KMS-11 (cell line): ENCODE data around the gene RIPOR1.

Experiments used
- H2AFZ ChIP-seq: fragments of 200-600 bp; sonication (generic); 2 replicates; pipeline ENCODE4 v1.6.1; 2016; ENCODE audit warnings: antibody characterized with exemption, mixed run types, low read depth
- H3K27ac ChIP-seq: fragments of 200-600 bp; sonication (generic); 2 replicates; pipeline ENCODE4 v1.6.1; 2016; ENCODE audit warnings: mild to moderate bottlenecking, mixed run types
- H3K27me3 ChIP-seq: fragments of 200-600 bp; sonication (generic); 2 replicates; pipeline ENCODE4 v1.6.1; 2017; ENCODE audit warnings: mild to moderate bottlenecking, low read depth, mixed run types, moderate library complexity; ENCODE audit not compliant: insufficient read depth
- H3K36me3 ChIP-seq: fragments of 200-600 bp; sonication (generic); 2 replicates; pipeline ENCODE4 v1.6.1; 2017; ENCODE audit warnings: mild to moderate bottlenecking, mixed run types; ENCODE audit not compliant: insufficient read depth
- H3K4me1 ChIP-seq: fragments of 200-600 bp; sonication (generic); 2 replicates; pipeline ENCODE4 v1.6.1; 2016; ENCODE audit warnings: mild to moderate bottlenecking, low read depth, mixed run types; ENCODE audit not compliant: poor library complexity, severe bottlenecking
- H3K4me2 ChIP-seq: fragments of 200-600 bp; sonication (generic); 2 replicates; pipeline ENCODE4 v1.7.0; 2016; ENCODE audit warnings: mild to moderate bottlenecking, mixed run types
- H3K4me3 ChIP-seq: fragments of 200-600 bp; sonication (generic); IDR thresholded peaks from 2 replicates; pipeline ENCODE4 v1.6.1; 2017; ENCODE audit warnings: low read depth, low read length, mixed read lengths; ENCODE audit not compliant: insufficient read depth
- H3K79me2 ChIP-seq: fragments of 200-600 bp; sonication (generic); 2 replicates; pipeline ENCODE4 v1.6.1; 2016; ENCODE audit warnings: low read depth, mixed run types; ENCODE audit not compliant: insufficient read depth
- H3K9ac ChIP-seq: fragments of 200-600 bp; sonication (generic); 2 replicates; pipeline ENCODE4 v1.6.1; 2016; ENCODE audit warnings: mild to moderate bottlenecking, mixed run types
- H4K20me1 ChIP-seq: fragments of 200-600 bp; sonication (generic); 2 replicates; pipeline ENCODE4 v1.6.1; 2016; ENCODE audit warnings: mild to moderate bottlenecking, mixed run types; ENCODE audit not compliant: insufficient read depth
- TF ChIP-seq, protein P1 (sequence below): fragments of 200-600 bp; sonication (generic); conservative IDR thresholded peaks from 2 replicates; pipeline ENCODE4 v1.6.1; 2017; ENCODE audit warnings: low read depth, mild to moderate bottlenecking, antibody characterized with exemption, low read length, moderate library complexity, mixed read lengths

RIPOR1 gene

DNA sequence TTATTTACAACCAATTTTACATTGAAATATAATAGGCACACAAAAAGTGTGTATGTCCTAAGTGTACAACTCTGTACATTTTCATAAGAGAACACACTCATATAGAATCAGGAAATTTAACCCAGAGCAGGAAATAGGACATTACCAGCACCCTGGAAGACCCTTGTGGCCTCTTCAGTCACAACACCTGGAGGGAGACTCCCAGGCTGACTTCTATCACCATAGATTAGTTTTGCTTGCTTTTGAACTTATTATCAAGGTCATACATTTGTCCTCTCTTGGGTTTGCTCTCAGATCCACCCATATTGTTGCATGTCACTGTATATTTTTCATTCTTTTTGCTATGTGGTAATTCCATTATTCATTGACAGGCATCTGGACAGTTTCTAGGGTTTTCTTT is 5.8 kb downstream of the RIPOR1 start:
- TF ChIP-seq, protein P1, sequence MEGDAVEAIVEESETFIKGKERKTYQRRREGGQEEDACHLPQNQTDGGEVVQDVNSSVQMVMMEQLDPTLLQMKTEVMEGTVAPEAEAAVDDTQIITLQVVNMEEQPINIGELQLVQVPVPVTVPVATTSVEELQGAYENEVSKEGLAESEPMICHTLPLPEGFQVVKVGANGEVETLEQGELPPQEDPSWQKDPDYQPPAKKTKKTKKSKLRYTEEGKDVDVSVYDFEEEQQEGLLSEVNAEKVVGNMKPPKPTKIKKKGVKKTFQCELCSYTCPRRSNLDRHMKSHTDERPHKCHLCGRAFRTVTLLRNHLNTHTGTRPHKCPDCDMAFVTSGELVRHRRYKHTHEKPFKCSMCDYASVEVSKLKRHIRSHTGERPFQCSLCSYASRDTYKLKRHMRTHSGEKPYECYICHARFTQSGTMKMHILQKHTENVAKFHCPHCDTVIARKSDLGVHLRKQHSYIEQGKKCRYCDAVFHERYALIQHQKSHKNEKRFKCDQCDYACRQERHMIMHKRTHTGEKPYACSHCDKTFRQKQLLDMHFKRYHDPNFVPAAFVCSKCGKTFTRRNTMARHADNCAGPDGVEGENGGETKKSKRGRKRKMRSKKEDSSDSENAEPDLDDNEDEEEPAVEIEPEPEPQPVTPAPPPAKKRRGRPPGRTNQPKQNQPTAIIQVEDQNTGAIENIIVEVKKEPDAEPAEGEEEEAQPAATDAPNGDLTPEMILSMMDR: no peak
- H2AFZ ChIP-seq: no peak overlapping the region
- H3K27me3 ChIP-seq: no peaks in the 10 kb centered on the region
- no peak overlapping the region for H3K4me3 ChIP-seq
- H3K9ac ChIP-seq: no peak overlapping the region
- no peaks in the 10 kb centered on the region for H3K79me2 ChIP-seq
- no peaks in the 10 kb centered on the region for H3K36me3 ChIP-seq
- no peaks in the 10 kb centered on the region for H4K20me1 ChIP-seq
- peaks cover 17% of the 10 kb centered on the region for H3K4me1 ChIP-seq
- H3K27ac ChIP-seq: no peak overlapping the region
- H3K4me2 ChIP-seq: no peak overlapping the region

DNA sequence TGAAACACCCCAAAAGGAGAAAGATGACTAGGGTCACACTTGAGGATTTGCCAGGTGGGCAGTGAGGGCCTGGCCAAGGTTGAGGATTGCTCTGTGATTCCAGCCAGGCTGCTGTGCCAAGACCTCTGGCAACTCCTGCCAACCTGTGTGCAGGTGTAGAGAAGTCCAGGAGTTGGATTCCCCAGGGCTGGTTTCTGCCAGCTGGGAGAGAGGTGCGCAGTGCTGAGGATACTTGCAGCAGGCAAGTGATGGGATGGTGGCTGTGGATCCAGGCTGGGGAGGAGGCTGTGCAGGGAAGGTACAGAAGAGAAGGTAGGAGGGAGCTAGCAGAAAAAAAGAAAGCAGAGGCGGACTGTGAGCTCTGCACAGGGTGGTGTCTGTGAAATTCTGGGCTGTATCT is 6.6 kb downstream of the RIPOR1 start:
- no peak overlapping the region for H2AFZ ChIP-seq
- H3K27ac ChIP-seq: no peak overlapping the region
- no peaks in the 10 kb centered on the region for H4K20me1 ChIP-seq
- TF ChIP-seq, protein P1: no peak
- no peak overlapping the region for H3K4me2 ChIP-seq
- no peaks in the 10 kb centered on the region for H3K36me3 ChIP-seq
- H3K79me2 ChIP-seq: no peaks in the 10 kb centered on the region
- H3K4me3 ChIP-seq: no peak overlapping the region
- H3K9ac ChIP-seq: no peak overlapping the region
- H3K4me1 ChIP-seq: peaks cover 13% of the 10 kb centered on the region
- no peaks in the 10 kb centered on the region for H3K27me3 ChIP-seq

DNA sequence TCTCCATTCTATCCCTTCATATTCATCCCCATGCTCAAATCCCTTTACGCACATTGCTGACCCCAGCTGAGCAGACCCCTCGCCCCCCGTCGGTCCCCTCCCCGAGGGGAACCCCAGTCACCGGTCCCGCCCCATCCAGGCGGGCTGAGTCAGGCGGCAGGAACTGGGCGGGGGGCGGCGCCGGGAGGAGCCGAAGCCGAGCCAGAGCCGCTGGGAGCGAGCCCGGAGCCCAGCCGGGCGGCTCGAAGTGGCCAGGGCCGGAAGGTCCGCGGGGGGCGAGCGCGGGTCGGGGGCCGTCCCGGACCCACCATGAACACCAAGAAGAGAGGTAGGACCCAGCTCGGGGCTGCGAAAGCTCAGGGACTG is 8.6 kb downstream of the RIPOR1 start:
- Histone ChIP-seq H3K4me1 (peaks cover 13% of the 10 kb centered on the region), H3K36me3 (no peaks in the 10 kb centered on the region), H3K27me3 (no peaks in the 10 kb centered on the region), H3K4me2 (no peak overlapping the region), H4K20me1 (no peaks in the 10 kb centered on the region), H3K79me2 (no peaks in the 10 kb centered on the region), H3K4me3 (no peak overlapping the region), H3K9ac (no peak overlapping the region), H3K27ac (no peak overlapping the region), H2AFZ (no peak overlapping the region)
- TF ChIP-seq, protein P1: no peak

DNA sequence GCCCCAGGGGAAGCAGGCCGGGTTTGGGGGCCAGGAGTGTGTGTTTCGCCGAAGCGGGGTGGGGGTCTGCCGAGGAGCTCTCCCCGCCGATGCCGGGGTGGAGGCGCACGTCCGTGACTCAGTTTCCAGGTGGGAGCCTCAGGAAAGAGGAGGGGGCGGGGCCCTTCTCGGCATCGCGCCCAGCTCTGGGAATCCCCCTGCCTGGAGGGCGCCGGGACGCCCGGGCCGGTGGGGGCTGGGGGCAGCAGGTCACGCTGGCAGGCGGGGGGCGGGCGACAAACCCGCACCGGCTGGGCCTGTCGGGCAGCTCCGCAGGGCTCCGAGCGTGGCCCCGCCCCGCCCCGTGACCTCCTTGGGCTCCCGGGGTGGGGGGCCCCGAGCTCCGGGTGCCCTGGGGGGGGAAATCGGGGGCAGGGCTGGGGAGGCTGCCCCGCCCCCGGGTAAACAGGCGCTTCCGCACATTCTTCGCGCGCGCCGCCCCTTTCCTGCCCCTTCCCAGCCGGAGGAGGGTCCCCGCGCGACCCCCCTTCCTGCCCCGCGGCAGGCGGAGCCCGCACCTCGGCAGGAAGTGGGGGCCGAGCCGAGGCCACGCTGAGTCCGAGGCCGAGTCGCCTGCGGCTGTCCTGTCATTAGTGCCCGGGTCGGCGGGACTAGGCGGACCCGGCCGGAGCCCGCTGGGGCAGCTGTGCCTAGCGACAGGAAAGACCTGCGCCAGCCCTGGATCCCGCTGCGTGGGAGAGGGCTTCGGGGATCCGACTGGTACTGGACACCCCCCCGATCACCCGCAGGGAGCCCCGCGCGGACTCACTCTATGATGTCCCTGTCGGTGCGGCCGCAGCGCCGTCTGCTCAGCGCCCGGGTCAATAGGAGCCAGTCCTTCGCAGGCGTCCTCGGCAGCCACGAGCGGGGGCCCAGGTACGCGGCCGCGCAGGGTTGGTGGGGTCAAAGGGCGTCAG is 9.3 kb downstream of the RIPOR1 start:
- Histone ChIP-seq H3K4me2 (no peak overlapping the region), H3K27me3 (no peaks in the 10 kb centered on the region), H2AFZ (no peak overlapping the region), H3K79me2 (no peaks in the 10 kb centered on the region), H3K9ac (no peak overlapping the region), H3K27ac (no peak overlapping the region), H3K4me1 (peaks cover 20% of the 10 kb centered on the region), H3K36me3 (no peaks in the 10 kb centered on the region), H3K4me3 (no peak overlapping the region), H4K20me1 (no peaks in the 10 kb centered on the region)
- TF ChIP-seq, protein P1: no peak
